SU-DHL-6 (cell line): Measurements from ENCODE around the gene DRC3.

Experiments
- H2AFZ ChIP-seq: fragments of 200-600 bp; sonication (generic); 2 replicates; pipeline ENCODE4 v1.6.1; 2014; ENCODE audit warnings: low read depth, mild to moderate bottlenecking, moderate library complexity, mixed read lengths, antibody characterized with exemption, low read length; ENCODE audit not compliant: severe bottlenecking
- H3F3A ChIP-seq: fragments of 200-600 bp; shearing (Covaris generic); 2 replicates; pipeline ENCODE4 v1.6.0; 2016; ENCODE audit warnings: antibody characterized with exemption, mild to moderate bottlenecking; ENCODE audit not compliant: insufficient read depth
- H3K27ac ChIP-seq: fragments of 200-600 bp; sonication (generic); 2 replicates; pipeline ENCODE4 v1.5.1; 2016; ENCODE audit warnings: low read depth, mild to moderate bottlenecking, low read length, moderate library complexity, mixed read lengths
- H3K27me3 ChIP-seq: fragments of 200-600 bp; sonication (generic), shearing (Covaris generic); 2 replicates; pipeline ENCODE4 v1.6.0; 2014; ENCODE audit warnings: mild to moderate bottlenecking, low read length
- H3K36me3 ChIP-seq: fragments of 200-600 bp; sonication (generic); 2 replicates; pipeline ENCODE4 v1.6.1; 2014; ENCODE audit warnings: mild to moderate bottlenecking, low read length, mixed read lengths
- H3K4me2 ChIP-seq: fragments of 300-600, 200-600 bp; shearing (Covaris generic), sonication (generic); 2 replicates; pipeline ENCODE4 v1.6.0; 2014; ENCODE audit warnings: low read length, low read depth, mild to moderate bottlenecking; ENCODE audit not compliant: poor library complexity, severe bottlenecking
- H3K4me3 ChIP-seq: fragments of 200-600 bp; sonication (generic); 2 replicates; pipeline ENCODE4 v1.5.1; 2014; ENCODE audit warnings: antibody characterized with exemption, low read length, mild to moderate bottlenecking, mixed read lengths; ENCODE audit not compliant: insufficient read depth, poor library complexity, severe bottlenecking
- H3K79me2 ChIP-seq: fragments of 200-600 bp; sonication (generic); 2 replicates; pipeline ENCODE4 v1.6.1; 2014; ENCODE audit warnings: mild to moderate bottlenecking, low read length, moderate library complexity; ENCODE audit not compliant: insufficient read depth
- H3K9ac ChIP-seq: fragments of 200-600 bp; sonication (generic); 2 replicates; pipeline ENCODE4 v1.7.0; 2014; ENCODE audit warnings: mild to moderate bottlenecking, low read length
- H3K9me2 ChIP-seq: fragments of 200-600 bp; sonication (generic); replicated peaks from 2 replicates; pipeline ENCODE4 v1.6.1; 2014; ENCODE audit warnings: low read length; ENCODE audit not compliant: insufficient read depth
- H3K9me3 ChIP-seq: fragments of 200-600 bp; sonication (generic); 2 replicates; pipeline ENCODE4 v1.6.1; 2014; ENCODE audit warnings: low read length, mixed read lengths; ENCODE audit not compliant: insufficient read depth
- H4K20me1 ChIP-seq: fragments of 200-600 bp; sonication (generic); 2 replicates; pipeline ENCODE4 v1.6.1; 2014; ENCODE audit warnings: low read depth, mild to moderate bottlenecking, antibody characterized with exemption, low read length, moderate library complexity, mixed read lengths
- EZH2phosphoT487 ChIP-seq: fragments of 200-600 bp; sonication (generic), shearing (Covaris generic); conservative IDR thresholded peaks from 2 replicates; pipeline ENCODE4 v1.6.1; 2018; ENCODE audit warnings: mild to moderate bottlenecking, antibody characterized with exemption, low read length, moderate library complexity, mixed read lengths
- TF ChIP-seq, protein P1 (sequence below): fragments of 200-600 bp; sonication (generic); IDR thresholded peaks from one replicate; pipeline ENCODE4 v1.5.1; 2017; ENCODE audit warnings: antibody characterized with exemption, mild to moderate bottlenecking, low read length, moderate library complexity; ENCODE audit not compliant: insufficient read depth, poor library complexity, severe bottlenecking

The DRC3 gene

DNA sequence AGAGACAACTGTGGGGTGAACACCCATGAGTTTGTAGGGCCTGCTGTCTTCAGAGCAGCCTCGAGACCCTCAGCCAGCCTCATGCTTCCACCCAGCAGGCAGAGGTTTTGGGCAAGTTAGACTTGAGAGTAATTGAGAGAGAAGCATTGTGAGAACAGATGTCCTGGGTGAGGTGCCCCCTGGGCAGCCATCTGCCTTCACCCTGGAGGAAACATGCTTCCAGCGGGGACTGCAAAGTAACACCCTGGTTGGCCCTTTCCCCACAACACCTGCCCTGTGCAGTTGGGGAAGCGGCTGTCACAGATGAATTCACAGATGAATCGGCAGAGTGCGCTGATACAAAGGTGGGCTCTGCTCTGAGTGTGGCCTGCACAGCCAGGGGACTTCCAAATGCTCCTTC, 42.9 kb downstream of the DRC3 start:
- H3K27ac ChIP-seq, result no peak overlapping the region
- no peak overlapping the region for H3K4me2 ChIP-seq
- no peaks in the 10 kb centered on the region for H3K27me3 ChIP-seq
- H2AFZ ChIP-seq, result no peak overlapping the region
- no peaks in the 10 kb centered on the region for H3K79me2 ChIP-seq
- no peaks in the 10 kb centered on the region for H3K9me2 ChIP-seq
- no peak overlapping the region for H3K4me3 ChIP-seq
- TF ChIP-seq EZH2phosphoT487, result no peak
- TF ChIP-seq, protein P1, sequence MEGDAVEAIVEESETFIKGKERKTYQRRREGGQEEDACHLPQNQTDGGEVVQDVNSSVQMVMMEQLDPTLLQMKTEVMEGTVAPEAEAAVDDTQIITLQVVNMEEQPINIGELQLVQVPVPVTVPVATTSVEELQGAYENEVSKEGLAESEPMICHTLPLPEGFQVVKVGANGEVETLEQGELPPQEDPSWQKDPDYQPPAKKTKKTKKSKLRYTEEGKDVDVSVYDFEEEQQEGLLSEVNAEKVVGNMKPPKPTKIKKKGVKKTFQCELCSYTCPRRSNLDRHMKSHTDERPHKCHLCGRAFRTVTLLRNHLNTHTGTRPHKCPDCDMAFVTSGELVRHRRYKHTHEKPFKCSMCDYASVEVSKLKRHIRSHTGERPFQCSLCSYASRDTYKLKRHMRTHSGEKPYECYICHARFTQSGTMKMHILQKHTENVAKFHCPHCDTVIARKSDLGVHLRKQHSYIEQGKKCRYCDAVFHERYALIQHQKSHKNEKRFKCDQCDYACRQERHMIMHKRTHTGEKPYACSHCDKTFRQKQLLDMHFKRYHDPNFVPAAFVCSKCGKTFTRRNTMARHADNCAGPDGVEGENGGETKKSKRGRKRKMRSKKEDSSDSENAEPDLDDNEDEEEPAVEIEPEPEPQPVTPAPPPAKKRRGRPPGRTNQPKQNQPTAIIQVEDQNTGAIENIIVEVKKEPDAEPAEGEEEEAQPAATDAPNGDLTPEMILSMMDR, result no peak
- H3K9ac ChIP-seq, result no peak overlapping the region
- no peaks in the 10 kb centered on the region for H3K36me3 ChIP-seq
- H4K20me1 ChIP-seq, result no peaks in the 10 kb centered on the region
- H3F3A ChIP-seq, result no peaks in the 10 kb centered on the region
- no peaks in the 10 kb centered on the region for H3K9me3 ChIP-seq

DNA sequence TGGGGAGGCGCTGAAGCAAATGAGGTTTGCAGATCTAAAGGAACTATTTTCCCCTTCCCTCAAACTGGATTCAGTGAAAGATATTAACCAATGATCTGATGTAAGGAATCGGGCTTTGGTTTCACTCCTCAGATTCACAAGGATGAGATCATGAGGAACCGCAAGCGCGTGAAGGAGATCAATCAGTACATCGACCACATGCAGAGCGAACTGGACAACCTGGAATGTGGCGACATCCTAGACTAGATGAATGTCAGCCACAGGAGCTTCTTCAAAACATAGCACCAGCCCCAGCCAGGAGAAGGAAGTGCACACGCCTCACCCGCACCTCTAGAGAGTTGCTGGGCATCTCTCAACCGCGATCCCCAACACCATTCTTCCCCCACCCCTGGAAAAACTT, 43.8 kb downstream of the DRC3 start:
- no peak overlapping the region for H3K27ac ChIP-seq
- H2AFZ ChIP-seq, result no peak overlapping the region
- no peak overlapping the region for H3K9ac ChIP-seq
- no peak overlapping the region for H3K4me2 ChIP-seq
- H3K36me3 ChIP-seq, result no peaks in the 10 kb centered on the region
- no peaks in the 10 kb centered on the region for H3K27me3 ChIP-seq
- no peaks in the 10 kb centered on the region for H3K9me2 ChIP-seq
- H3K9me3 ChIP-seq, result no peaks in the 10 kb centered on the region
- no peaks in the 10 kb centered on the region for H3F3A ChIP-seq
- H4K20me1 ChIP-seq, result no peaks in the 10 kb centered on the region
- TF ChIP-seq EZH2phosphoT487, result no peak
- TF ChIP-seq, protein P1, result no peak
- H3K4me3 ChIP-seq, result no peak overlapping the region
- H3K79me2 ChIP-seq, result no peaks in the 10 kb centered on the region

DNA sequence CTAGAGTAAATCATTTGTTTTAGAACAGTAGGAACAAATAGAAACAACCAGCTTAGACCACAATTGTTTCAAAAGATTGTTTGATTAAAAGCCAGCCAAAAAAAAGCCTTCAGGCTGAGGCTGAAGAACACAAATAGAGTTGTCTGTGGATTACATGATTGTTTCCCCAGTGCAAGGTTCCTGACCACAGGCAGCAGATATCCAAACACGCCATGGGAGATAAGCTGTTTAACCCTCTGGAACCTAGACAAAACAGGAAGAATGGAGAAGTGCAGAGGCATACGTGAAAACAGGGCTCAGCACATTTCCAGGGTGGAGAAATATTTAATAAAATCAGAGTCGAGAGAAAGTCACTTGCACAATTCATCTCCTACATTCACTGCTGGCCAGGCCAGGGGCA, 45.3 kb downstream of the DRC3 start:
- H3K9ac ChIP-seq, result no peak overlapping the region

More for the DNA sequence above, 45.3 kb downstream of the DRC3 start:
- Histone ChIP-seq H3K27ac (no peak overlapping the region), H3K9me3 (no peaks in the 10 kb centered on the region), H3K36me3 (no peaks in the 10 kb centered on the region), H3K9me2 (no peaks in the 10 kb centered on the region), H4K20me1 (no peaks in the 10 kb centered on the region), H2AFZ (no peak overlapping the region), H3F3A (no peaks in the 10 kb centered on the region), H3K4me3 (no peak overlapping the region), H3K79me2 (no peaks in the 10 kb centered on the region), H3K27me3 (no peaks in the 10 kb centered on the region), H3K4me2 (no peak overlapping the region)
- TF ChIP-seq, protein P1, result no peak
